GM12874 (cell line): Measurements from ENCODE around the gene RBBP5.

Experiments used
- CTCF ChIP-seq: IDR thresholded peaks from 2 replicates; pipeline ENCODE4 v1.5.1; 2011; ENCODE audit warnings: low read depth, mild to moderate bottlenecking, control low read depth, low read length, moderate library complexity; ENCODE audit not compliant: insufficient read depth

The RBBP5 gene

GRCh38 chr1:205127646-205128045 lies 5.9 kb upstream of the RBBP5 start:
- TF ChIP-seq CTCF: no peak

GRCh38 chr1:205124726-205125125 lies 2.9 kb upstream of the RBBP5 start:
- no peak for TF ChIP-seq CTCF

- no peak for TF ChIP-seq CTCF
Measured at GRCh38 chr1:205122489-205122882, 708 bp upstream of the RBBP5 start.

- TF ChIP-seq CTCF: no peak
Measured at GRCh38 chr1:205118752-205119151, 3.0 kb downstream of the RBBP5 start.

- no peak for TF ChIP-seq CTCF
Measured at GRCh38 chr1:205111354-205111753, 10.4 kb downstream of the RBBP5 start.

- no peak for TF ChIP-seq CTCF
Measured at GRCh38 chr1:205109711-205110110, 12.1 kb downstream of the RBBP5 start.

- no peak for TF ChIP-seq CTCF
Measured at GRCh38 chr1:205109269-205109668, 12.5 kb downstream of the RBBP5 start.

- no peak for TF ChIP-seq CTCF
Measured at GRCh38 chr1:205108464-205108863, 13.3 kb downstream of the RBBP5 start.
